ENCODE data around the gene SLC38A6.
"Not testable (repeated sequence)": the region's sequence is repeated elsewhere in the genome, so short reads cannot be mapped to it uniquely, and the experiment has no call there.

Gene SLC38A6

GRCh38 chr14:61063461-61063860, 82.4 kb downstream of the SLC38A6 start:
- no peak for DNase-seq

GRCh38 chr14:61064210-61064609, 83.2 kb downstream of the SLC38A6 start:
- DNase-seq = no peak

- no peak for DNase-seq
These were observed 83.8 kb downstream of the SLC38A6 start for GRCh38 chr14:61064856-61065255.

GRCh38 chr14:61065656-61066055, 84.6 kb downstream of the SLC38A6 start:
- no peak for DNase-seq

GRCh38 chr14:61072442-61072841, 91.4 kb downstream of the SLC38A6 start:
- not testable (repeated sequence) for DNase-seq

GRCh38 chr14:61074852-61075251, 93.8 kb downstream of the SLC38A6 start:
- no peak for DNase-seq

GRCh38 chr14:61076556-61076955, 95.5 kb downstream of the SLC38A6 start:
- DNase-seq = no peak

GRCh38 chr14:61077437-61077836, 96.4 kb downstream of the SLC38A6 start:
- DNase-seq = no peak

- DNase-seq = no peak
These were observed 97.1 kb downstream of the SLC38A6 start for GRCh38 chr14:61077951-61078720.

- DNase-seq = no peak
These were observed 99.6 kb downstream of the SLC38A6 start for GRCh38 chr14:61080591-61081010.

- no peak for DNase-seq
These were observed 107.0 kb downstream of the SLC38A6 start for GRCh38 chr14:61088081-61088480.

GRCh38 chr14:61089126-61089750, 108.2 kb downstream of the SLC38A6 start:
- no peak for DNase-seq

- no peak for DNase-seq
These were observed 109.6 kb downstream of the SLC38A6 start for GRCh38 chr14:61090432-61091216.

- DNase-seq = no peak
These were observed 110.7 kb downstream of the SLC38A6 start for GRCh38 chr14:61091657-61092273.

- not testable (repeated sequence) for DNase-seq
These were observed 117.1 kb downstream of the SLC38A6 start for GRCh38 chr14:61098096-61098495.

GRCh38 chr14:61098721-61099120, 117.7 kb downstream of the SLC38A6 start:
- DNase-seq = no peak

GRCh38 chr14:61099216-61099835, 118.3 kb downstream of the SLC38A6 start:
- DNase-seq = no peak

GRCh38 chr14:61101803-61102548, 120.9 kb downstream of the SLC38A6 start:
- no peak for DNase-seq

Measured in NCI-H1436 (cell line).